Progenitor cell of endocrine pancreas (in vitro differentiated cells): ENCODE measurements around the gene SH2D7. TPM values are rescaled to one million over a fixed set of nuclear protein-coding genes. Genes with fewer than 3 reads are reported as not detected.

Source experiments
- DNase-seq: peaks from one replicate; pipeline ENCODE4 v3.0.0; 2021; ENCODE audit warnings: low spot score; ENCODE audit not compliant: unreplicated experiment
- H3K27ac Mint-ChIP-seq: 2 replicates; pipeline ENCODE4 v1.8.0; 2021; ENCODE audit warnings: mild to moderate bottlenecking, moderate library complexity, mixed read lengths
- H3K27me3 Mint-ChIP-seq: 2 replicates; pipeline ENCODE4 v1.8.0; 2021; ENCODE audit warnings: mixed read lengths
- H3K36me3 Mint-ChIP-seq: 2 replicates; pipeline ENCODE4 v1.8.0; 2022; ENCODE audit warnings: mixed read lengths; ENCODE audit not compliant: insufficient read depth
- H3K4me1 Mint-ChIP-seq: 2 replicates; pipeline ENCODE4 v1.8.0; 2021; ENCODE audit warnings: low read depth, mixed read lengths
- H3K4me3 Mint-ChIP-seq: 2 replicates; pipeline ENCODE4 v1.8.0; 2021; ENCODE audit warnings: low read depth, mild to moderate bottlenecking, moderate library complexity, mixed read lengths
- H3K9me3 Mint-ChIP-seq: 2 replicates; pipeline ENCODE4 v1.8.0; 2021; ENCODE audit warnings: low read depth, mixed read lengths
- CTCF ChIP-seq: fragments of 200-600 bp; sonication (generic); IDR thresholded peaks from one replicate; pipeline ENCODE4 v1.5.0; 2021; ENCODE audit warnings: antibody characterized with exemption, mild to moderate bottlenecking; ENCODE audit not compliant: unreplicated experiment
- total RNA-seq: library from RNA; stranded (reverse); gene quantifications from 2 replicates; pipeline ENCODE4 v1.2.1, GENCODE V29; 2021

Gene SH2D7
- total RNA-seq, 1 donor from 2014 or later = not detected

GRCh38 chr15:78104566-78105475, 12.5 kb downstream of the SH2D7 start:
- no peak overlapping the region for H3K4me3 Mint-ChIP-seq
- peaks cover 9% of the 10 kb centered on the region for H3K36me3 Mint-ChIP-seq
- no peaks in the 10 kb centered on the region for H3K27me3 Mint-ChIP-seq
- H3K27ac Mint-ChIP-seq = no peak overlapping the region
- H3K9me3 Mint-ChIP-seq = no peaks in the 10 kb centered on the region
- no peak for TF ChIP-seq CTCF
- no peak for DNase-seq
- H3K4me1 Mint-ChIP-seq = no peaks in the 10 kb centered on the region

- Mint-ChIP-seq H3K4me1 (no peaks in the 10 kb centered on the region), H3K9me3 (no peaks in the 10 kb centered on the region), H3K27me3 (no peaks in the 10 kb centered on the region), H3K36me3 (peaks cover 9% of the 10 kb centered on the region), H3K27ac (no peak overlapping the region), H3K4me3 (no peak overlapping the region)
- no peak for TF ChIP-seq CTCF
- no peak for DNase-seq
Observed at GRCh38 chr15:78105476-78106241, 13.3 kb downstream of the SH2D7 start.

- no peak overlapping the region for H3K4me3 Mint-ChIP-seq
- DNase-seq = no peak
- H3K4me1 Mint-ChIP-seq = no peaks in the 10 kb centered on the region
- H3K36me3 Mint-ChIP-seq = peaks cover 9% of the 10 kb centered on the region
- no peaks in the 10 kb centered on the region for H3K27me3 Mint-ChIP-seq
- no peaks in the 10 kb centered on the region for H3K9me3 Mint-ChIP-seq
- no peak for TF ChIP-seq CTCF
- H3K27ac Mint-ChIP-seq = no peak overlapping the region
Observed at GRCh38 chr15:78107471-78107870, 15.1 kb downstream of the SH2D7 start.

- peak; percentile 63 for DNase-seq
- H3K36me3 Mint-ChIP-seq = peaks cover 9% of the 10 kb centered on the region
Observed at GRCh38 chr15:78108300-78109084, 16.1 kb downstream of the SH2D7 start.

More at GRCh38 chr15:78108300-78109084, 16.1 kb downstream of the SH2D7 start:
- TF ChIP-seq CTCF = peak; percentile 78
- Mint-ChIP-seq H3K27me3 (no peaks in the 10 kb centered on the region), H3K9me3 (no peaks in the 10 kb centered on the region), H3K4me1 (no peaks in the 10 kb centered on the region), H3K4me3 (no peak overlapping the region), H3K27ac (no peak overlapping the region)
